GM23248 (cell line): ENCODE measurements around the gene TSPOAP1.

Experiments
- EZH2 ChIP-seq: fragments of 200-600 bp; sonication (generic); IDR thresholded peaks from 2 replicates; pipeline ENCODE4 v1.6.1; 2018; ENCODE audit warnings: antibody characterized with exemption, mild to moderate bottlenecking; ENCODE audit not compliant: insufficient read depth, poor library complexity, severe bottlenecking
- EZH2phosphoT487 ChIP-seq: fragments of 200-600 bp; sonication (generic); IDR thresholded peaks from 2 replicates; pipeline ENCODE4 v1.6.1; 2018; ENCODE audit warnings: antibody characterized with exemption, moderate library complexity, mild to moderate bottlenecking, low read depth; ENCODE audit not compliant: insufficient read depth

- TF ChIP-seq EZH2 (no peak), EZH2phosphoT487 (no peak)
Measured at GRCh38 chr17:58311429-58311894, 17.1 kb downstream of the TSPOAP1 start.
